Astrocyte (in vitro differentiated cells and primary cell): ENCODE results near the gene SBF2. TPM values are rescaled to one million over a fixed set of nuclear protein-coding genes. Genes with fewer than 3 reads are reported as not detected.

ENCODE experiments used
- DNase-seq: peaks from one replicate; pipeline ENCODE4 v3.0.0-alpha.2; 2010; ENCODE audit warnings: low read depth
- FAIRE-seq: peaks from 2 replicates; lab custom pipeline; 2011; peaks lifted over from hg19 to GRCh38; lab: Jason Lieb, UNC
- H2AFZ ChIP-seq: 2 replicates; pipeline ENCODE4 v1.6.0; 2012; ENCODE audit warnings: low read depth, low read length, inconsistent platforms
- H3K27ac ChIP-seq: 2 replicates; pipeline ENCODE4 v1.5.1; 2011; ENCODE audit warnings: low read depth, low read length, inconsistent platforms
- H3K27me3 ChIP-seq: 2 replicates; pipeline ENCODE4 v1.6.0; 2011; ENCODE audit warnings: low read length, inconsistent platforms; ENCODE audit not compliant: insufficient read depth
- H3K36me3 ChIP-seq: 2 replicates; pipeline ENCODE4 v1.5.1; 2011; ENCODE audit warnings: low read length, inconsistent platforms; ENCODE audit not compliant: insufficient read depth
- H3K4me1 ChIP-seq: 2 replicates; pipeline ENCODE4 v1.5.1; 2011; ENCODE audit warnings: low read length, inconsistent platforms; ENCODE audit not compliant: insufficient read depth
- H3K4me2 ChIP-seq: 2 replicates; pipeline ENCODE4 v1.6.0; 2012; ENCODE audit warnings: low read length, inconsistent platforms
- H3K4me3 ChIP-seq: 2 replicates; pipeline ENCODE4 v1.5.1; 2011; ENCODE audit warnings: low read depth, mild to moderate bottlenecking, low read length, inconsistent platforms; ENCODE audit not compliant: insufficient read depth
- H3K79me2 ChIP-seq: 2 replicates; pipeline ENCODE4 v1.6.0; 2012; ENCODE audit warnings: mild to moderate bottlenecking, low read length, inconsistent platforms; ENCODE audit not compliant: insufficient read depth
- H3K9ac ChIP-seq: 2 replicates; pipeline ENCODE4 v1.6.0; 2012; ENCODE audit warnings: mild to moderate bottlenecking, low read length, inconsistent platforms
- H3K9me3 ChIP-seq: 2 replicates; pipeline ENCODE4 v1.5.1; 2012; ENCODE audit warnings: low read depth, mild to moderate bottlenecking, low read length, inconsistent platforms; ENCODE audit not compliant: insufficient read depth
- H4K20me1 ChIP-seq: 2 replicates; pipeline ENCODE4 v1.6.0; 2012; ENCODE audit warnings: low read length, inconsistent platforms; ENCODE audit not compliant: insufficient read depth
- H3K27ac Mint-ChIP-seq: one replicate; pipeline ENCODE4 v1.8.0; 2021; ENCODE audit warnings: mild to moderate bottlenecking, mixed read lengths; ENCODE audit not compliant: unreplicated experiment
- H3K27me3 Mint-ChIP-seq: one replicate; pipeline ENCODE4 v1.8.0; 2021; ENCODE audit warnings: low read depth, mixed read lengths; ENCODE audit not compliant: unreplicated experiment
- H3K36me3 Mint-ChIP-seq: one replicate; pipeline ENCODE4 v1.8.0; 2021; ENCODE audit warnings: low read depth, mixed read lengths; ENCODE audit not compliant: unreplicated experiment
- H3K4me1 Mint-ChIP-seq: one replicate; pipeline ENCODE4 v1.8.0; 2021; ENCODE audit warnings: low read depth, mixed read lengths; ENCODE audit not compliant: unreplicated experiment
- H3K4me3 Mint-ChIP-seq: one replicate; pipeline ENCODE4 v1.8.0; 2021; ENCODE audit warnings: mild to moderate bottlenecking, moderate library complexity, mixed read lengths; ENCODE audit not compliant: unreplicated experiment
- H3K9me3 Mint-ChIP-seq: one replicate; pipeline ENCODE4 v1.8.0; 2021; ENCODE audit warnings: mild to moderate bottlenecking, mixed read lengths; ENCODE audit not compliant: unreplicated experiment
- EZH2 ChIP-seq: IDR thresholded peaks from 2 replicates; pipeline ENCODE4 v1.6.1; 2012; ENCODE audit warnings: mild to moderate bottlenecking, low read length, inconsistent platforms; ENCODE audit not compliant: insufficient read depth
- total RNA-seq: library from RNA; stranded (reverse); gene quantifications from 2 replicates; pipeline ENCODE4 v1.2.1, GENCODE V29; 2021
- TF ChIP-seq, protein P1 (sequence below): IDR thresholded peaks from 2 replicates; pipeline ENCODE4 v1.5.1; 2011; ENCODE audit warnings: low read depth, mild to moderate bottlenecking, inconsistent platforms, low read length, moderate library complexity; ENCODE audit not compliant: insufficient read depth

The SBF2 gene
- total RNA-seq, 1 donor from 2014 or later, result 50.0 TPM

DNA sequence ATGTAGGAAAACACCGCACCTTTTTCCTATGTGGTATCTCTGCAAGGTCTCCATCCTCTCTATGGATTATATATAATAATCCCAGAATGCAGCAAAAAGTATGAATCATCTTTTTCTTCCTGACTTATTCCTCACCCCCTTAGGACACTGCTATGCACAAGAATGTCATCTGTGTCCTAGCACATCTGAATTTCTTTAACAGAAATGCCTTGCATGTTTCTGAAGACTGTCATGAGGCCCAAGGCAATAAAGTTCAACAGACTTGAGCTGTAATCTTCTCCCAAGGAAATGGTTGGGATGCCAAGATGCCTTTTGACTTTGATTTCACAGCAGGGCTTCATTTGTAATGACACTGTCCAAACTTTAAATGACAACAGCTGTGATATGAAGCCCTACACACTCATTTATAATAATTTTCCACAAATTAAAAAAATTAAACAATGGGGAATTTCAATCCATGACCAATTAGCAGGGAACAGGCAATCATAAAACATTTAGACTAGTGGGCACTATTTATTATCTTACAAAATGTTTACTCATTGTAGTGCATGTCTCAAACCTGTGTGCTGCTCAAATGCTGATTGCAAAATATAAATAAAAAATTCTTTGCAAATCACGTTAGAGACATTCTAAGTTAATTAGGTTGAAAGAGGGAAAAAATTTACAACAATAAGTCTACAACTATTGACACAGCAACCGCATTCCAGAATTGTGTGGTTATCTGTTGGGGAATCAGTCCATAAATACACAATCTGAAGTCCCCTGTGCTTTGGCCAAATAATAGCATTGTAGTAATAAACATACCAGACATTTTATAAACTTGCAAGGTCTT lies 387.8 kb downstream of the SBF2 start:
- Mint-ChIP-seq H3K4me3 (no peak overlapping the region), H3K27me3 (no peaks in the 10 kb centered on the region), H3K4me1 (peaks cover 27% of the 10 kb centered on the region), H3K9me3 (no peaks in the 10 kb centered on the region), H3K36me3 (peaks cover 3% of the 10 kb centered on the region), H3K27ac (peak overlapping the region; percentile 96)
- Histone ChIP-seq H3K4me2 (peak overlapping the region; percentile 67), H4K20me1 (no peaks in the 10 kb centered on the region), H3K4me3 (no peak overlapping the region), H3K27me3 (no peaks in the 10 kb centered on the region), H3K9ac (peak overlapping the region; percentile 56), H3K4me1 (peaks cover 20% of the 10 kb centered on the region), H3K27ac (peak overlapping the region; percentile 85), H2AFZ (no peak overlapping the region), H3K79me2 (no peaks in the 10 kb centered on the region), H3K36me3 (no peaks in the 10 kb centered on the region), H3K9me3 (no peaks in the 10 kb centered on the region)
- FAIRE-seq (peak; percentile 81), DNase-seq (peak; percentile 93)
- no peak for TF ChIP-seq EZH2
- TF ChIP-seq, protein P1, sequence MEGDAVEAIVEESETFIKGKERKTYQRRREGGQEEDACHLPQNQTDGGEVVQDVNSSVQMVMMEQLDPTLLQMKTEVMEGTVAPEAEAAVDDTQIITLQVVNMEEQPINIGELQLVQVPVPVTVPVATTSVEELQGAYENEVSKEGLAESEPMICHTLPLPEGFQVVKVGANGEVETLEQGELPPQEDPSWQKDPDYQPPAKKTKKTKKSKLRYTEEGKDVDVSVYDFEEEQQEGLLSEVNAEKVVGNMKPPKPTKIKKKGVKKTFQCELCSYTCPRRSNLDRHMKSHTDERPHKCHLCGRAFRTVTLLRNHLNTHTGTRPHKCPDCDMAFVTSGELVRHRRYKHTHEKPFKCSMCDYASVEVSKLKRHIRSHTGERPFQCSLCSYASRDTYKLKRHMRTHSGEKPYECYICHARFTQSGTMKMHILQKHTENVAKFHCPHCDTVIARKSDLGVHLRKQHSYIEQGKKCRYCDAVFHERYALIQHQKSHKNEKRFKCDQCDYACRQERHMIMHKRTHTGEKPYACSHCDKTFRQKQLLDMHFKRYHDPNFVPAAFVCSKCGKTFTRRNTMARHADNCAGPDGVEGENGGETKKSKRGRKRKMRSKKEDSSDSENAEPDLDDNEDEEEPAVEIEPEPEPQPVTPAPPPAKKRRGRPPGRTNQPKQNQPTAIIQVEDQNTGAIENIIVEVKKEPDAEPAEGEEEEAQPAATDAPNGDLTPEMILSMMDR, result no peak

DNA sequence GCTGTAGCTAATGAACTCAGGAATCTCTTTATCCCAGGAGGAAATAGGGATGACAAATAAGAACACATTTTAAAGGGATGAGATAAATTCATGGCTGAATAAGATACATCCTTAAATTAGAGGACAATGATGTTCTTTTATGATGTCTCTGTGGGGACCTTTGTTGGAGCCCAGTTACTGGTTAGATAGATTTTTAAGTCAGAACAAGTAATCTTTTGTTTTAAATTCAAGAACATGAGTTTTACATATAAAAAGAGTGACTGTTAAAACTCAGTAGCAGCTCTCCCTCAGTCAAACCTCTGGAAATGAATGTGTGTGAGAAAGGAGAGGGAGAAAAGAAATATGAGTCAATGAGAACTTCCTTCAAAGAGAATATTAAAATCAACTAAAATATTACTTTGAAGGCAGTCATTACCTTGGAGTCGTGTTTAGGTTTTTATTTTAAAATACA lies 388.5 kb downstream of the SBF2 start:
- Histone ChIP-seq H3K27ac (peak overlapping the region; percentile 85), H3K27me3 (no peaks in the 10 kb centered on the region), H3K9me3 (no peaks in the 10 kb centered on the region), H3K4me2 (peak overlapping the region; percentile 67), H3K79me2 (no peaks in the 10 kb centered on the region), H3K4me3 (no peak overlapping the region), H2AFZ (no peak overlapping the region), H4K20me1 (no peaks in the 10 kb centered on the region), H3K36me3 (no peaks in the 10 kb centered on the region), H3K9ac (peak overlapping the region; percentile 56), H3K4me1 (peaks cover 20% of the 10 kb centered on the region)
- DNase-seq, result no peak
- peak; percentile 78 for FAIRE-seq
- TF ChIP-seq, protein P1, result no peak
- TF ChIP-seq EZH2, result no peak
- Mint-ChIP-seq H3K27me3 (no peaks in the 10 kb centered on the region), H3K4me1 (peaks cover 27% of the 10 kb centered on the region), H3K9me3 (no peaks in the 10 kb centered on the region), H3K4me3 (no peak overlapping the region), H3K36me3 (peaks cover 2% of the 10 kb centered on the region), H3K27ac (peak overlapping the region; percentile 96)

DNA sequence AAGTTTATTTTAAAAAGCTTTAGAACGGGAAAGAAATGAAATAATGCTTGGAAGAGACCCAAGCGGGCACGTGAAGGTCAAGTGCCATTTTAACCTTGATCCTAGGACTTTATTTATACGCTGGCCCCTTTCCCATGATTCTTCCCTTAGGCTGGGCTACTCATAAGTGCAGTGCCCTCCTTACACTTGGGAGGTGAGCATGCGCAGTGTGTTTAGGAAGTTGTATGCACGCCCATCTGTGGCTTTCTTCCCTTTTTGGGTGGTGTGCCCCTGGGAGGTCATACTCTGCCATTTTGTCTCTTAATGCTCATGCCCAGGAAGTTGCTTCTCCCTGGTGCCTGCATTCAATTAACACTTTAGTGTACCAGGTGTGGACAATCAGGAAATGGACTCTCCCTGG lies 390.4 kb downstream of the SBF2 start:
- FAIRE-seq (no peak), DNase-seq (no peak)
- Mint-ChIP-seq H3K9me3 (no peaks in the 10 kb centered on the region), H3K27ac (no peak overlapping the region), H3K27me3 (no peaks in the 10 kb centered on the region), H3K4me3 (no peak overlapping the region), H3K4me1 (peaks cover 31% of the 10 kb centered on the region), H3K36me3 (peaks cover 2% of the 10 kb centered on the region)
- Histone ChIP-seq H3K79me2 (no peaks in the 10 kb centered on the region), H3K27ac (no peak overlapping the region), H3K4me3 (no peak overlapping the region), H2AFZ (no peak overlapping the region), H3K4me1 (peaks cover 20% of the 10 kb centered on the region), H3K4me2 (no peak overlapping the region), H3K9me3 (no peaks in the 10 kb centered on the region), H3K27me3 (no peaks in the 10 kb centered on the region), H3K36me3 (no peaks in the 10 kb centered on the region), H3K9ac (no peak overlapping the region), H4K20me1 (no peaks in the 10 kb centered on the region)
- no peak for TF ChIP-seq EZH2
- TF ChIP-seq, protein P1, result no peak
